ENCODE measurements around the gene ULK1.

ULK1 gene

GRCh38 chr12:131894313-131894860 is at the start of gene ULK1:
Gene ULK1, plus strand, starts transcription at chr12:131894622. Its CDS starts 380 bp downstream, at chr12:131895002.
- peak; percentile 22 to 99 (median 89) for DNase-seq

GRCh38 chr12:131844656-131845055 is 49.8 kb upstream of the ULK1 start:
- DNase-seq = no peak

DNA sequence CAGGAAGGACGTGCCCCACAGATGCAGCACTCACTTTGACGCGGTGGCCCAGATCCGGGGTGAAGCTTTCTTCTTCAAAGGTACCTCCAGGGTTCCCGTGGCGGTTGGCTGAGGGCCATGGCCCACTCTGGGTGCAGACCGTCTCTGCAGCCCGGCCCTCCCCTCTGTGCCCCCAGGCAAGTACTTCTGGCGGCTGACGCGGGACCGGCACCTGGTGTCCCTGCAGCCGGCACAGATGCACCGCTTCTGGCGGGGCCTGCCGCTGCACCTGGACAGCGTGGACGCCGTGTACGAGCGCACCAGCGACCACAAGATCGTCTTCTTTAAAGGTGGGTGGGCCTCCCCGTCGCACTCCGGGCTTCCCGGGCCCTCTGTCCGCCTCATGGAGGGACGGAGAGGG is 49.3 kb upstream of the ULK1 start:
- no peak for DNase-seq

- no peak for DNase-seq
Observed at GRCh38 chr12:131847456-131847855, 47.0 kb upstream of the ULK1 start.

GRCh38 chr12:131848753-131849152 is 45.7 kb upstream of the ULK1 start:
- peak in 1 of 58 donors; percentile 37 for DNase-seq

DNA sequence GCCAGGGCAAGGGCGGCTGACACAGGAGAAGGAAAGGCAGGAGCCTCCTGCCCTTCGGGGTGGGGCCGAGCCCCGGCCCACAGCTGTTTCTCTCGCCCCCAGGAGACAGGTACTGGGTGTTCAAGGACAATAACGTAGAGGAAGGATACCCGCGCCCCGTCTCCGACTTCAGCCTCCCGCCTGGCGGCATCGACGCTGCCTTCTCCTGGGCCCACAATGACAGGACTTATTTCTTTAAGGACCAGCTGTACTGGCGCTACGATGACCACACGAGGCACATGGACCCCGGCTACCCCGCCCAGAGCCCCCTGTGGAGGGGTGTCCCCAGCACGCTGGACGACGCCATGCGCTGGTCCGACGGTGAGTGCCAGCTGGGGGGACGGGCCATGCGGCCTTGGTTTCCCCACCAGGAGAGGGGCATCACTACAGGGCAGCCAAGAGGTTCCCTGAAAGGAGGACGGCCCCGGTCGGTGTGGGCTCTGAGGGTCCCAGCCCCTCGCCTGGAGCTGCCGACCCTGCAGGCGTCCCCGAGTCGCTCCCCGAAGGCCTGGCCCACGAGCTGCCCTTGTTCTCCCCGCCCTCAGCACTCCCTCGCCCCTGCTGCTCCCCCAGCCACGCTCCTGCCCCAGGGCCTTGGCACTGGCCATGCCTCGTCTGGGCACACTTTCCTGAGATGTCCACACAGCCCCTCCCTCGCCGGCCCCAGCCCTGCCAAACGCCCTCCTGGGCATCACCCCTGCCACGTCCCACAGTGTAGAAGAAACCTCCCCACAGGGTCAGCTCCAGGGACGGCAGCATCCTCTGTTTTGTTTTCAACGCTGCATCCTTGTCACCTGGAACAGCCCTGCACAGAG is 44.5 kb upstream of the ULK1 start:
- DNase-seq = no peak

- DNase-seq = peak in 5 of 58 donors; percentile 9 to 29 (median 24)
Observed at GRCh38 chr12:131850856-131851559, 43.4 kb upstream of the ULK1 start.

- peak in 1 of 58 donors; percentile 37 for DNase-seq
Observed at GRCh38 chr12:131851741-131852550, 42.5 kb upstream of the ULK1 start.

DNA sequence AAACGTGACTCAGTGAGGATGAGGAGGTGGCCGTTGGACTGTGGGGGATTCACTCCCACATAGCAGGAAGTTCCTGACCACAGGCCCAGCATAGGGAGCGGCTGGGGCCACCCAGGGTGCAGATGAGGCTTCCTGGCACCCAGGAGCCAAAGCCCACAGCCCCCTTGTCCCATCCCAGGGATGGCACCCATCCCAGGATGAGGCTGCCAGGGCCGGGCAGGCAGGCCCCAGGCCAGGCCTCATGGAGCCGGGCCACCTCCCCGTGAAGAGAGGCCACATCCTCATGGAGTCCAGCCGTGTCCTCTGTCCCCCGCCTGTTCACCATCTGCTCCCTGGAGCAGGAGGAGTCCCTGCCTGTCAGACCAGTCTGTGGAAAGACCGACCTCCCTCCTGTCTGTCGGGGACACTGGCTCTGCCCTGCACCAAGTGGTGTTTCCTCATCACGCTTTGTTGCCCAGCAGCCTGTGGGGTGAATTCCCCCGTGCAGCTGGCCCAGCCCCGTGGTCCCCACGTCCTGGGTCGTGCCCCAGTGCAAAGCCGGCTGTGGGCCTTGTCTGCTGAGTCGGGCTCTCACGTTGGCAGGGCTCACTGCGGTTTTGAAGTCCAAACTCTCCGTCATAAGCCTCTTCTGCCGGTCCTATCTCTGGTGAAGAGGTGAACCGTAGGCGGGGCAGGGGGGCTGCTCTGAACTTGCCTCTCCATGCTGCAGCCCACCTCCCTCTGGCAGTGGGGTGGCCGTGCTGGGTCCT is 41.7 kb upstream of the ULK1 start:
- DNase-seq = no peak

GRCh38 chr12:131853832-131854797 is 40.3 kb upstream of the ULK1 start:
- no peak for DNase-seq

- DNase-seq = no peak
Observed at GRCh38 chr12:131854861-131855476, 39.5 kb upstream of the ULK1 start.

GRCh38 chr12:131855521-131856142 is 38.8 kb upstream of the ULK1 start:
- DNase-seq = no peak

DNA sequence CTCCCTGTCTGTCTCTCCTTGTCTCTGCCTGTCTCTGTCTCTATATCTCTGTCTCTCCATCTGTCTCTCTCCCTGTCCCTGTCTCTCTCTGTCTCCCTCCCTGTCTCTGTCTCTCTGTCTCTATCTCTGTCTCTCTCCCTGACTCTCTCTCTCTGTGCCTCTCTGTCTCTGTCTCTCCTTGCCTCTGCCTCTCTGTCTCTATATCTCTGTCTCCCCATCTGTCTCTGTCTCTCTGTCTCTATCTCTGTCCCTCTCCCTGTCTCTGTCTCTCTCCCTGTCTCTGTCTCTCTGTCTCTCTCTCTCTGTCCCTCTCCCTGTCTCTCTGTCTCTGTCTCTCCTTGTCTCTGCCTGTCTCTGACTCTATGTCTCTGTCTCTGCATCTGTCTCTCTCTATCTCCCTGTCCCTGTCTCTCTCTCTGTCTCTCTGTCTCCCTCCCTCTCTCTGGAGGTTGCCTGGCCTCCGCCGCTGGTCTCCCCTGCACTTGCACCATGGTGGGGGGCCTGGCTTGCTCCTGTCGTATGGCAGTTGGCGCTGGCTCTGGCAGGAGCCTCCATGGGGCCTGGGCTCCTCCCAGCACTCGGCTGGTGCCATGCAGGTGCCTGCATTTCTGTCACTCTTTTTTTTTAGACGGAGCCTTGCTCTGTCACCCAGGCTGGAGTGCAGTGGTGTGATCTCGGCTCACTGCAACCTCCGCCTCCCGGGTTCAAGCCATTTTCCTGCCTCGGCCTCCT is 37.9 kb upstream of the ULK1 start:
- no peak for DNase-seq

DNA sequence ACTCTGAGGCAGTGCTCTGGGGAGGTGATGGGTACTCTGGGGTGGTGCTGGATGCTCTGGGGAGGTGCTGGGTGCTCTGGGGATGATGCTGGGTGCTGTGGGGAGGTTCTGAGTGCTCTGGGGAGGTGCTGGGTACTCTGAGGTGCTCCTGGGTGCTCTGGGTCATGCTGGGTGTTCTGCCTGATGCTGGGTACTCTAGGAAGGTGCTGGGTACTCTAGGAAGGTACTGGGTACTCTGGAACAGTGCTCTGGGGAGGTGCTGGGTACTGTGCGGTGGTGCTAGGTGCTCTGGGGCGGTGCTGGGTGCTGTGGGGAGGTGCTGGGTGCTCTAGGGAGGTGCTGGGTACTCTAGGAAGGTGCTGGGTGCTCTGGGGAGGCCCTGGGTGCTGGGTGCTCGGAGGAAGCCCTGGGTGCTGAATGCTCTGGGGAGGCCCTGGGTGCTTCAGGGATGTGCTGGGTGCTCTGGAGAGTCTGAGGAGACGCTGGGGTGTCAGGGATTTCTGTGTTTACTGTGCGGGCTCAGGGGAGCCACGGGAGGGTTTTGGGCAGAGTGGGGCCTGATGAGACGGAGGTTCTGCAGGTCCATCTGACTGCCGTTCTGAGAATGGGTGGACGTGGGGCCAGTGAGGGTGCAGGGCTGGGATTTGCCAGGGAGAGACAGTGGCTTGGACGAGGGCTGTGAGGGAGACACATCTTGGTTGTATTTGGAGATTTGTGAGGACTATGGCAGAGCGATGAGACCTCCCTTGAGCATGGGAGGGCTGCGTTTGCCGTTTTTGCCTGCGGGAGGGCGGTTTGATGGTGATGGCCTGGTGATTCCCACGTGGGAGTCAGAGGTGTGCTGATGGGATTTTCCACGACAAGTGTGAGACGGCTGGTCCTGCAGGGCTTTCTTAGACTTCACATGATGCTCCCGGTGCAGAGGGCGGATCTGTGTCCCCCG is 36.2 kb upstream of the ULK1 start:
- no peak for DNase-seq

DNA sequence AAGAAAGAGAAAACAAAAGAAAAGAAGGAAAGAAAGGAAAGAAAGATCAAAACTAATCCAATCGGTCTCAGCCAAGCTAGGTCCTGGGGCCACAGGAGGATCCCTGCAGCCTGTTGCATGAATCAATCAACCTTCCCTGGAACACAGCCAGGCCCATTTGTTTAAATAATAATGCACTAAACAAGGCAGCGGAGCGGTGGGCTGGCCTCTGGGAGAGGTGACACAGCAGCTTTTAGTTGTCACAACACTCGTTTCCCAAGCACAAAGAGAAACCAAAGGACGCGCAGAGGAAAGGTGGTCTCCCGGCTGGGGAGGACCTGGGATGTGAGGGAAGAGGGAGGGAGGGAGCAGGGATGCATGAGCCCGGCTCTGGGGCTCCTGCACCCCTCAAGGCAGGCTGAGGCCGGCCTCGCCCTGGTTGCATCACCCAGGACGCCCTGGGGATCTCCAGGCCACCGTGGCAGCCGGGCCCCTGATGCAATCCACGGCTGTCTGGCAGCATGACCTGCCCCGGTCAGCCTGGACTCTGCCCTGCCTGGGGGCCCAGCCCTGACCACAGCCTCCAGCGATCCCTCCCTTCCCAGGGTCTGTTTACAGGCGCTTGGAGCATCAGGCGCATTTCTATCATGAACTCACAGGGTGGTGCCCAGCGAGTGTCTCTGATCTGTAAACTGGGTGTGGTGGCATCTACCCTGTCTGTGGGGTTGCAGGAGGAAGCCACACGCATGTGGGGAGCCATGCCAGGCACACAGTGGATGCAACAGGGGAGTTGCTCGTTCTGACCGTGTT is 33.8 kb upstream of the ULK1 start:
- DNase-seq = no peak
